Muscle of arm (tissue), 12 donors: ENCODE measurements around the gene SCTR. TPM values are rescaled to one million over a fixed set of nuclear protein-coding genes. Genes with fewer than 3 reads are reported as not detected.

Source experiments
- DNase-seq: peaks from one replicate; pipeline ENCODE4 v3.0.0-alpha.2; 2013
- polyA plus RNA-seq, 12 donors: library from polyadenylated mRNA; unstranded; fragments of 120-200 nt; gene quantifications; one replicate each; pipeline ENCODE4 v1.2.1, GENCODE V29; 2013; ENCODE audit not compliant: insufficient read length in 12 of 12

The SCTR gene
- polyA plus RNA-seq, 12 donors, result 0.60 to 2.9 (median 1.5) TPM; not detected in 3

- DNase-seq, result no peak
These were observed 1.3 kb upstream of the SCTR start for GRCh38 chr2:119525614-119526013.

GRCh38 chr2:119523383-119523951 is 816 bp downstream of the SCTR start:
- DNase-seq, result no peak

- DNase-seq, result no peak
These were observed 1.6 kb downstream of the SCTR start for GRCh38 chr2:119522671-119523070.

GRCh38 chr2:119521433-119522050 is 2.7 kb downstream of the SCTR start:
- DNase-seq, result no peak

GRCh38 chr2:119520696-119521432 is 3.4 kb downstream of the SCTR start:
- DNase-seq, result no peak

GRCh38 chr2:119519057-119519408 is 5.2 kb downstream of the SCTR start:
- no peak for DNase-seq

- DNase-seq, result no peak
These were observed 5.8 kb downstream of the SCTR start for GRCh38 chr2:119518401-119519056.

- DNase-seq, result no peak
These were observed 6.8 kb downstream of the SCTR start for GRCh38 chr2:119517433-119517832.

GRCh38 chr2:119516121-119516520 is 8.2 kb downstream of the SCTR start:
- no peak for DNase-seq

- DNase-seq, result no peak
These were observed 10.5 kb downstream of the SCTR start for GRCh38 chr2:119513832-119514231.

GRCh38 chr2:119512946-119513345 is 11.3 kb downstream of the SCTR start:
- DNase-seq, result no peak

- no peak for DNase-seq
These were observed 12.3 kb downstream of the SCTR start for GRCh38 chr2:119511989-119512388.

GRCh38 chr2:119508756-119509155 is 15.5 kb downstream of the SCTR start:
- no peak for DNase-seq

GRCh38 chr2:119496682-119497081 is 27.6 kb downstream of the SCTR start:
- DNase-seq, result no peak

GRCh38 chr2:119495948-119496347 is 28.3 kb downstream of the SCTR start:
- no peak for DNase-seq

GRCh38 chr2:119494163-119494790 is 30.0 kb downstream of the SCTR start:
- no peak for DNase-seq

GRCh38 chr2:119491776-119492525 is 32.3 kb downstream of the SCTR start:
- no peak for DNase-seq

GRCh38 chr2:119490653-119491195 is 33.6 kb downstream of the SCTR start:
- DNase-seq, result no peak

- DNase-seq, result no peak
These were observed 34.2 kb downstream of the SCTR start for GRCh38 chr2:119490106-119490505.

GRCh38 chr2:119489232-119489952 is 34.9 kb downstream of the SCTR start:
- no peak for DNase-seq
